ENCODE measurements around the gene DAPK1.

DAPK1 gene

DNA sequence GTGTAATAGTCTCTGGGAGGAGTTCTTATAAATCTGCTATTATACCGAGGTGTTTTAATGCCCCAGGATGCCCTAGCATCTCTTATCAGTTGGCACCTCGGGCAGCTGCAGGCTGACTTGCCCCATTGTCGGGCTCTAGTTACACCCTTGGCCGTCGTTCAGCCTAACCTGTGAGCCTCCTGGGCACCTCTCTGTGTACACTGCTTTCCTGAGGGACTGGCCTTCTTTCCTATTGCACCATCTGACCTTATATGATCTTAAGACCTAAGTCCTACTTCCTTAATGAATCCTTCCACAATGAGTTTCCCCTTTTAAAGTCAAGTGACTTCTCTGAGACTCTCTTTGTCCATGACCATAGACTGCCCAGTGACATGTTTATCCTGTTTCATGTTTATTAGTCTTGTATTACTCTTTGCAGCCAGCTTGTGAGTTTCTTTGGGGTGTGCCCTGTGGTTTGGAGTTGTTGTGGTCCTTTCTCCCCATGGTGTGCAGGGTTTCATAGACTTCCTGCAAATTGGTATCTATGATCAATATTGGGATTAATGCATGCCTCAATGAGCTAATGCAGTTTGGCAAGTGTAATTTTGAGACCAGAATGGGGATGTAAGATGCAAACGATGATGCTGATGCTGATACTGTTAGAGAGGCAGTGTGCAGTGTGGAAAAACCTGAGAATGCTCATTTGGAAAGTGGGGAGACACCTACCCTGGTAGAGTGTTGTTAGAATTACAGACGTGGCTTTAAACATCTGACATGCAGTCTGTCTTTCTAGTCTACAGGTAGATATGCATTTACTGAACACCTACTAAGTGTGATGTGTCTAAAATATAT lies 4.9 kb downstream of the DAPK1 start:
- Mint-ChIP-seq H3K4me3 (no peak overlapping the region), H3K27me3 (peaks cover 21% of the 10 kb centered on the region), H3K27ac (no peak overlapping the region), H3K4me1 (peaks cover 38% of the 10 kb centered on the region), H3K9me3 (peaks cover 4% of the 10 kb centered on the region), H3K36me3 (ENCODE audit: low read depth) (no peaks in the 10 kb centered on the region)
- peak; percentile 11 for ATAC-seq
- DNase-seq = no peak

- no peak overlapping the region for H3K27ac Mint-ChIP-seq
- ATAC-seq (no peak), DNase-seq (no peak)
- H3K4me1 Mint-ChIP-seq = peaks cover 37% of the 10 kb centered on the region
- H3K27me3 Mint-ChIP-seq = peaks cover 20% of the 10 kb centered on the region
- no peak overlapping the region for H3K4me3 Mint-ChIP-seq
- H3K36me3 Mint-ChIP-seq (ENCODE audit: low read depth) = no peaks in the 10 kb centered on the region
- peaks cover 4% of the 10 kb centered on the region for H3K9me3 Mint-ChIP-seq
Measured at GRCh38 chr9:87503430-87503829, 5.8 kb downstream of the DAPK1 start.

DNA sequence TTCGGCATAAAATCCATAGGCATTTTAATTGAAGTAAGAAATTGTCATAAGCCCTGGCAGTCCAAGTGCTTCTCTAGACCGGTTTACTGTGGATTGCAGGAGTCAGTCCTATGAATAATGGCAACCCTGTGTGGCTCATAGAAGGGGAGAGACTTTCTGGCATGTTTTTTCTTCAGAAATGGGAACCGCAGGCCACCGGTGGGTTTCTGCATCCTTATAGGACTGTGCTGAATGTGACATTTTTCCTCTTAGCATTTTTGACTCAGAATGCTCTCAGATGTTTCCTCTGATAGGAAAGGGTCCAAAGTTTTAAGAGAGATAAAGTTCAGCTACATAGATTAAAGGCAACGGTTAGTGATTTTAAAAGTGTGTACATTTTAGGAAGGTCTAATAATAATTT lies 6.3 kb downstream of the DAPK1 start:
- H3K27ac Mint-ChIP-seq = peak overlapping the region; percentile 55
- H3K27me3 Mint-ChIP-seq = peaks cover 17% of the 10 kb centered on the region
- peaks cover 34% of the 10 kb centered on the region for H3K4me1 Mint-ChIP-seq
- DNase-seq (no peak), ATAC-seq (peak; percentile 55)
- no peak overlapping the region for H3K4me3 Mint-ChIP-seq
- H3K36me3 Mint-ChIP-seq (ENCODE audit: low read depth) = no peaks in the 10 kb centered on the region
- peaks cover 4% of the 10 kb centered on the region for H3K9me3 Mint-ChIP-seq

DNA sequence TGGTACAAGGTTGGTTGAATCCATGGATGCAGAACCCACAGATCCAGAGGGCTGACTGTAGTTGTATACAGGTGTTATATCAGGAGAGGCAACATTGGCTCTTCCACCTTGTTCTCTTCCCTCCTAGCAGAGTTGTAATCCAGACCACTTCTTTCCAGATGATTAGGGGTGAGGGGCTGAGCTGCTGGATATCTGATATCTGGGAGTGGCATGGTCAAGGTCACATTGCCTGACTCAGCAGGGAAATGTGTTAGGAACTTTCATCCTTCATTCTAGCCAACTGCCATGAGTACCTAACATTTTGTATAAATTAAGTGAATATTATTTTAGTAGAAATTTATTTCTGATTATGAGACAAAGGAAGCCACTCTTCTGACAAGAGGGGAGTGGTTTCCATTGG lies 7.3 kb downstream of the DAPK1 start:
- Mint-ChIP-seq H3K27me3 (peaks cover 7% of the 10 kb centered on the region), H3K4me3 (no peak overlapping the region), H3K27ac (no peak overlapping the region), H3K36me3 (ENCODE audit: low read depth) (no peaks in the 10 kb centered on the region), H3K9me3 (peaks cover 4% of the 10 kb centered on the region), H3K4me1 (peaks cover 25% of the 10 kb centered on the region)
- DNase-seq = no peak
- ATAC-seq = no peak

- no peak for DNase-seq
- Mint-ChIP-seq H3K4me1 (peaks cover 14% of the 10 kb centered on the region), H3K4me3 (no peak overlapping the region), H3K36me3 (ENCODE audit: low read depth) (no peaks in the 10 kb centered on the region), H3K27me3 (peaks cover 6% of the 10 kb centered on the region), H3K27ac (no peak overlapping the region), H3K9me3 (peaks cover under 1% of the 10 kb centered on the region)
- no peak for ATAC-seq
Measured at GRCh38 chr9:87505869-87506678, 8.4 kb downstream of the DAPK1 start.

DNA sequence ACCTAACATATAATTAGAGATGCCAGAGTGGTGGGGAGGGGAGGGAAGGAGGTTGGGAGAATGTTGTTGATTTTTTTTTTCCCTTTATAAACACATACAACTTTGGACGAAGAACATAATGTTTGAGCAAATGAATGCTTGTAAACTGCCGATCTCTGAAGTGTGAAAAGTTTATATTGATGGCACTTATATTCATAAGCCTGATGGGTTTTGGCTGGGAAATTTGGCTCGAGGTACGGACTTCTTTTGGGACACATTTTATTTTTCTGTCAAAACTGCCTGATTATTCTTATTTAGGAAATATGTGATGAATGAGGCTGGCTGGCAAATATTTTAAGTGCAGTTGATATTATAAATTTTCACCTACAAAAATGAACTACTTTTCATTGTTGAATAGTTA lies 9.9 kb downstream of the DAPK1 start:
- no peaks in the 10 kb centered on the region for H3K9me3 Mint-ChIP-seq
- ATAC-seq (no peak), DNase-seq (no peak)
- no peaks in the 10 kb centered on the region for H3K36me3 Mint-ChIP-seq (ENCODE audit: low read depth)
- no peak overlapping the region for H3K27ac Mint-ChIP-seq
- H3K4me1 Mint-ChIP-seq = peaks cover 13% of the 10 kb centered on the region
- peaks cover 5% of the 10 kb centered on the region for H3K27me3 Mint-ChIP-seq
- no peak overlapping the region for H3K4me3 Mint-ChIP-seq

- no peak for ATAC-seq
- Mint-ChIP-seq H3K36me3 (ENCODE audit: low read depth) (no peaks in the 10 kb centered on the region), H3K9me3 (no peaks in the 10 kb centered on the region), H3K27me3 (peaks cover 1% of the 10 kb centered on the region), H3K4me1 (no peaks in the 10 kb centered on the region), H3K27ac (no peak overlapping the region), H3K4me3 (no peak overlapping the region)
- DNase-seq = no peak
Measured at GRCh38 chr9:87510252-87510683, 12.6 kb downstream of the DAPK1 start.

DNA sequence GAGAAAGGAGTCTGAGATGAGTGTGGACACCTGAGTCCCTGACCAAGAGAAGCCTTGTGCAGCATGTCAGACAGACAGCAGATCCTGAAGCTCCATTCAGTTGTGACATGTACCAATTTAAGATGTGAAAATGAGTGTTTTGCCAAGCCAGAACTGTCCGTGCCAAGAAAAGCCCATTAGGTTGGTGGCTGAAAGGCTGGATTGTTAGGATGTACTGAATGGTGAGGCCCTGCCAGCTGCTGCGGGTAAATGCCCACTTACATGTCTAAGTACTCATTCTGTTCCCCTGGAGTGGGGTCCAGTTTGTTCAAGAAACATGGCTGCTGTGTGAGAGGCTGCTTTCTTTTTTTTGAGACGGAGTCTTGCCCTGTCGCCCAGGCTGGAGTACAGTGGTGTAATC lies 14.6 kb downstream of the DAPK1 start:
- H3K9me3 Mint-ChIP-seq = no peaks in the 10 kb centered on the region
- no peak overlapping the region for H3K27ac Mint-ChIP-seq
- H3K27me3 Mint-ChIP-seq = peaks cover 1% of the 10 kb centered on the region
- peaks cover 8% of the 10 kb centered on the region for H3K4me1 Mint-ChIP-seq
- ATAC-seq = no peak
- H3K36me3 Mint-ChIP-seq (ENCODE audit: low read depth) = no peaks in the 10 kb centered on the region
- H3K4me3 Mint-ChIP-seq = no peak overlapping the region
- DNase-seq = no peak

- Mint-ChIP-seq H3K36me3 (ENCODE audit: low read depth) (no peaks in the 10 kb centered on the region), H3K4me1 (peaks cover 10% of the 10 kb centered on the region), H3K4me3 (no peak overlapping the region), H3K9me3 (no peaks in the 10 kb centered on the region), H3K27me3 (peaks cover 1% of the 10 kb centered on the region), H3K27ac (no peak overlapping the region)
- no peak for ATAC-seq
- no peak for DNase-seq
Measured at GRCh38 chr9:87513161-87513560, 15.5 kb downstream of the DAPK1 start.

GRCh38 chr9:87513880-87514535 lies 16.3 kb downstream of the DAPK1 start:
- H3K36me3 Mint-ChIP-seq (ENCODE audit: low read depth) = no peaks in the 10 kb centered on the region
- no peaks in the 10 kb centered on the region for H3K9me3 Mint-ChIP-seq
- no peak overlapping the region for H3K4me3 Mint-ChIP-seq
- H3K27ac Mint-ChIP-seq = no peak overlapping the region
- ATAC-seq (no peak), DNase-seq (no peak)
- peaks cover 12% of the 10 kb centered on the region for H3K4me1 Mint-ChIP-seq
- peaks cover 4% of the 10 kb centered on the region for H3K27me3 Mint-ChIP-seq

- peaks cover 12% of the 10 kb centered on the region for H3K4me1 Mint-ChIP-seq
Measured at GRCh38 chr9:87515006-87515405, 17.3 kb downstream of the DAPK1 start.

GRCh38 chr9:87515588-87516221 lies 18.0 kb downstream of the DAPK1 start:
- ATAC-seq (no peak), DNase-seq (no peak)
- Mint-ChIP-seq H3K36me3 (ENCODE audit: low read depth) (no peaks in the 10 kb centered on the region), H3K4me1 (peaks cover 14% of the 10 kb centered on the region), H3K4me3 (no peak overlapping the region), H3K27ac (no peak overlapping the region), H3K9me3 (no peaks in the 10 kb centered on the region), H3K27me3 (peaks cover 8% of the 10 kb centered on the region)

More at GRCh38 chr9:87515006-87515405, 17.3 kb downstream of the DAPK1 start:
- Mint-ChIP-seq H3K27me3 (peaks cover 8% of the 10 kb centered on the region), H3K4me3 (no peak overlapping the region), H3K9me3 (no peaks in the 10 kb centered on the region), H3K27ac (no peak overlapping the region), H3K36me3 (ENCODE audit: low read depth) (no peaks in the 10 kb centered on the region)
- DNase-seq (no peak), ATAC-seq (no peak)

DNA sequence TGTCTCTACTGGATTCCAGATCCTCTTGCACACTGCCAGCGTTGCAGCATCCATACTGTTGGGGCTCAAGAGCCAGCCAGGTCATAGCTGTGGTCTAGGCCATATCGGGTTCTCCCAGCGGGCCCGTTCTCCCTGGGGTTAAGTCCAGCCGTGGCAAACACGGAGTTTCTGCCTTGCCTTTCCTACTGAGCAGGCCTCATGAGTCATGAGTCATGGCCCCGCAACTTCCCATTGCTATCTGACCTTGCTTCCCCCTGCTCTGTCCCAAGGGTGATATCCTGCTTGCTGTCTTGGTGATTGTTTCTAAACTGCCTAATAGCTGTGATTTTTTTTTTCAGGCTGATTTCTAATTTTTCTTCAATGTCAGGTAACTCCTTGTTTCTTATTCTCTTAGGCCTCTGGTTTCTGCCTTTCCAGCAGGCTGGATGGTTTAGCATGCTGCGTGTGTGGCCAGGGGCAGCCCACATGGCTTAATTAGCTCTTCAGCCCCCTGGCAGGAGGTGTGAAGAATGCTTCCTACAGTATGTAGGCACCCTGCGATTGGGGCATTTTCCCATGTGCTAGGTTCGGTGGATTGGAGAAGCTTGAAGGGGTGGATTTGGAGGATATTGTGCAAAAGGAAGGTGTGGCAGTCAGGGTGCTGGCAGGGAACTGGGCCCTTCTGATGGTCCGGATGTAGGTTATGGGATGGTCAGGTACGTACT lies 18.7 kb downstream of the DAPK1 start:
- ATAC-seq (no peak), DNase-seq (no peak)
- H3K27ac Mint-ChIP-seq = no peak overlapping the region
- H3K4me1 Mint-ChIP-seq = peaks cover 14% of the 10 kb centered on the region
- H3K36me3 Mint-ChIP-seq (ENCODE audit: low read depth) = no peaks in the 10 kb centered on the region
- H3K9me3 Mint-ChIP-seq = no peaks in the 10 kb centered on the region
- peaks cover 7% of the 10 kb centered on the region for H3K27me3 Mint-ChIP-seq
- H3K4me3 Mint-ChIP-seq = no peak overlapping the region

GRCh38 chr9:87516926-87517290 lies 19.2 kb downstream of the DAPK1 start:
- no peaks in the 10 kb centered on the region for H3K9me3 Mint-ChIP-seq
- peaks cover 7% of the 10 kb centered on the region for H3K27me3 Mint-ChIP-seq
- H3K4me3 Mint-ChIP-seq = no peak overlapping the region
- no peak for DNase-seq
- no peak overlapping the region for H3K27ac Mint-ChIP-seq
- no peaks in the 10 kb centered on the region for H3K36me3 Mint-ChIP-seq (ENCODE audit: low read depth)
- peaks cover 14% of the 10 kb centered on the region for H3K4me1 Mint-ChIP-seq
- no peak for ATAC-seq

Measured in activated naive CD8-positive, alpha-beta T cell treated with anti-CD3 and anti-CD28 coated beads, Interleukin-2, amount 50 U/mL, for 24 hours (primary cell).